ENCODE measurements around the gene RSPH1. TPM values are rescaled to one million over a fixed set of nuclear protein-coding genes. Genes with fewer than 3 reads are reported as not detected.

RSPH1 gene
- total RNA-seq, 1 donor from 2014 or later = 0.42 TPM

DNA sequence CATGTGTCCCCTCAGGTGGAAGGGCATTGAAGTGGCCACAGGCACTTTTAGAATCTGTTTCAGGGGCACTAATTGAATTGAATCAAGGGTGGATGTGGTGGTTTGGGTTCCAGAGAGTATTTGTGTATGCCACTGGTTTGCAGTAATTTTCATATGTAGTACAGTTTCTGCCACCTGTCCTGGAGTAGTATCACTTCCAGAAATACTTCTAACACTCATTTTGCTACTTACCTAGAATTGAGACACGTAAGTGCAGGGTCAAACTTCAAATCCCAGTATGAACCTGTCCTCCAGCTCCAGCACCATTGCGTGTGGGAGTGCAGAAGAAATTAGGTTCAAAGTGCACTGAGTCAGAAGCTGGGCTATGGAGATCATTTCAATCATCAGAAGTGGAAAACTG lies 26.8 kb downstream of the RSPH1 start:
- no peak for DNase-seq
- Mint-ChIP-seq H3K4me1 (ENCODE audit: low read depth, unreplicated experiment) (peaks cover 13% of the 10 kb centered on the region), H3K9me3 (ENCODE audit: unreplicated experiment) (peaks cover 2% of the 10 kb centered on the region), H3K27ac (ENCODE audit: unreplicated experiment) (no peak overlapping the region), H3K27me3 (ENCODE audit: unreplicated experiment) (peaks cover 3% of the 10 kb centered on the region), H3K4me3 (ENCODE audit: unreplicated experiment) (no peak overlapping the region), H3K36me3 (ENCODE audit: unreplicated experiment) (no peaks in the 10 kb centered on the region)
- no peak for TF ChIP-seq CTCF (IDR thresholded peaks at IDR 0.05; ENCODE audit: partially characterized antibody, unreplicated experiment)

- H3K4me1 Mint-ChIP-seq (ENCODE audit: low read depth, unreplicated experiment) = peaks cover 6% of the 10 kb centered on the region
- TF ChIP-seq CTCF (IDR thresholded peaks at IDR 0.05; ENCODE audit: partially characterized antibody, unreplicated experiment) = no peak
- H3K27me3 Mint-ChIP-seq (ENCODE audit: unreplicated experiment) = peaks cover under 1% of the 10 kb centered on the region
- H3K4me3 Mint-ChIP-seq (ENCODE audit: unreplicated experiment) = no peak overlapping the region
- no peak overlapping the region for H3K27ac Mint-ChIP-seq (ENCODE audit: unreplicated experiment)
- no peaks in the 10 kb centered on the region for H3K36me3 Mint-ChIP-seq (ENCODE audit: unreplicated experiment)
- peaks cover 1% of the 10 kb centered on the region for H3K9me3 Mint-ChIP-seq (ENCODE audit: unreplicated experiment)
- no peak for DNase-seq
These were observed 27.4 kb downstream of the RSPH1 start for GRCh38 chr21:42468491-42469131.

DNA sequence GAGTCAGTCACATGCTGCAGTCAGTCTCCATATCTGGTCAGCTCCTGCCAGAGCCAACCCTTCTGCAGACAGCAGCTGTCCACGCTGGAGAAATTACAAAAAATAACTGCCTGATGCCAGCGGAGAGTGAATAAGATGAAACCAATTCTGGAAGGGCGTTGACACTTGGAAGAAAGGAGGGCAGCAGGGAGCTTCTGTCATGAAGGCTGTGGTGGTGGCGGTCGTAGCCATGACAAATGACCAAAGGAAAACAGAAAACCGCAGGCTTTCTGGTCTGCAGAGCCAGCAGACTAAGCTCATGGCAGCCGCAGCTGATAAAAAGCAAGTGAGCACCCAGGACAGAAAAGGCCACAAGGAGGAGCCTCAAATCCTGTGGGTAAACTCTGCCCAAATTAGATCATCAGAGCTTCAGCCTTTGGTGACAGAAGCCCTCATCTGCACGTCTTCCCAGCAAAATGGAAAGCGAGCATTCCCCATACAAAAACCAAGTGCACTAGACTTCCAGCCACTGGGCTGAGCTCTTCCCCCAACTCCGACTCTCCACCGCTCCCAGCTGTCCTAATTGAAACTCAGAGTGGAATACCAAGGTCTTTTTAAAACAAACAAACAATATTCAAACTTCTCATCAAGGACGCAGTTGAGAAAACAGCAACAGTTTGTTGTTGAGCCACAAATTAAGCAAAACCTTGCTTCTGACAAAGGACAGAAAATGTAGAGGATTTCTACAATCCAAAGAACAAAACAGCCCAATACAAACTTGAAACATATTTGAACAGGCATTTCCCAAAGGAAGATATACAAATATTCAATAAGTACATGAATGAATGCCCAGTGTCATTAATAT lies 28.7 kb downstream of the RSPH1 start:
- Mint-ChIP-seq H3K27ac (ENCODE audit: unreplicated experiment) (no peak overlapping the region), H3K27me3 (ENCODE audit: unreplicated experiment) (no peaks in the 10 kb centered on the region), H3K36me3 (ENCODE audit: unreplicated experiment) (no peaks in the 10 kb centered on the region), H3K4me1 (ENCODE audit: low read depth, unreplicated experiment) (peaks cover 12% of the 10 kb centered on the region), H3K9me3 (ENCODE audit: unreplicated experiment) (peaks cover 5% of the 10 kb centered on the region), H3K4me3 (ENCODE audit: unreplicated experiment) (no peak overlapping the region)
- TF ChIP-seq CTCF (IDR thresholded peaks at IDR 0.05; ENCODE audit: partially characterized antibody, unreplicated experiment) = no peak
- no peak for DNase-seq

DNA sequence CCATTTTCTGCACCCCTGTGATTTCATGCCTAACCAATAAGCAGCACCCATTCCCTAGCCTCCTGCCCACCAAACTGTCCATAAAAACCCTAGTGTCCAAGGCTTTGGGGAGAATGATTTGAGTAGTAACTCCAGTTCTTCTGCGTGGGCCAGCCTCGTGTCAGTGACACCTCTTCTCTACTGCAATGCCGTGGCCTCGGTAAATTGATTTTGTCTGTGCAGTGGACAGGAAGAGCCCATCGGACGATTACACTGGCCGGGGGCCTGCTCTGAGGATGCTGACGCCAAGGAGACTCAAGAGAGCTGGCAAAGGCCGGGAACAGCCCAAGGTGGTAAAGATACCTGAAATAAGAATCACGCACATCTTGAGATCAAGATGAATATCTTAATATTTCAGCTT lies 29.3 kb downstream of the RSPH1 start:
- no peak for DNase-seq
- Mint-ChIP-seq H3K4me3 (ENCODE audit: unreplicated experiment) (no peak overlapping the region), H3K4me1 (ENCODE audit: low read depth, unreplicated experiment) (peaks cover 12% of the 10 kb centered on the region), H3K9me3 (ENCODE audit: unreplicated experiment) (peaks cover 5% of the 10 kb centered on the region), H3K36me3 (ENCODE audit: unreplicated experiment) (no peaks in the 10 kb centered on the region), H3K27me3 (ENCODE audit: unreplicated experiment) (no peaks in the 10 kb centered on the region), H3K27ac (ENCODE audit: unreplicated experiment) (no peak overlapping the region)
- TF ChIP-seq CTCF (IDR thresholded peaks at IDR 0.05; ENCODE audit: partially characterized antibody, unreplicated experiment) = no peak

DNA sequence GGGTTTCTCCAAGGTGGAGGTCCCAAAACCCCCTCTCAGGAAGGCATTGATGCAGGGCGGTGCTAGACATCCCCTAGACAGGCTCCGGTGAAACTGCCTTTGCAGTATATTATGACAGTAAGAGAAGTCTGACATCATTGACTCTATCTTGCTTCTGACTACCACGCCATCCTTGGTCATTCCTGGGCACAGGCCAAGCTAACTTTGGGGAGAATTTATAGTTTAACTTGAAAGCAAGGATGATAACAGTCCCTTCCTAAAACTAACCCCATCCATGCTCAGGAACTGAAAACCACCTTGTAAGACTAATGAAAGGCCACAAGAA lies 30.3 kb downstream of the RSPH1 start:
- H3K36me3 Mint-ChIP-seq (ENCODE audit: unreplicated experiment) = no peaks in the 10 kb centered on the region
- H3K9me3 Mint-ChIP-seq (ENCODE audit: unreplicated experiment) = peaks cover 7% of the 10 kb centered on the region
- H3K4me3 Mint-ChIP-seq (ENCODE audit: unreplicated experiment) = no peak overlapping the region

More for the DNA sequence above, 30.3 kb downstream of the RSPH1 start:
- DNase-seq = no peak
- no peak overlapping the region for H3K27ac Mint-ChIP-seq (ENCODE audit: unreplicated experiment)
- peaks cover 12% of the 10 kb centered on the region for H3K4me1 Mint-ChIP-seq (ENCODE audit: low read depth, unreplicated experiment)
- TF ChIP-seq CTCF (IDR thresholded peaks at IDR 0.05; ENCODE audit: partially characterized antibody, unreplicated experiment) = no peak
- H3K27me3 Mint-ChIP-seq (ENCODE audit: unreplicated experiment) = no peaks in the 10 kb centered on the region
